HepG2 (cell line): ENCODE measurements around the gene CHIC2. TPM values are rescaled to one million over a fixed set of nuclear protein-coding genes. Genes with fewer than 3 reads are reported as not detected.

Experiments used
- BRF2 ChIP-seq: sonication (generic); formaldehyde crosslinking; IDR thresholded peaks from 2 replicates; pipeline ENCODE4 v1.8.1; 2022; ENCODE audit warnings: mild to moderate bottlenecking, missing genetic modification reagents
- DMTF1 ChIP-seq: sonication (generic); formaldehyde crosslinking; IDR thresholded peaks from 2 replicates; pipeline ENCODE4 v1.4.0; 2020; ENCODE audit warnings: mild to moderate bottlenecking, missing genetic modification reagents
- DNMT3B ChIP-seq: conservative IDR thresholded peaks from 2 replicates; pipeline ENCODE4 v1.6.1; 2016; ENCODE audit warnings: missing biosample characterization, control low read depth
- ISX ChIP-seq: sonication (generic); formaldehyde crosslinking; conservative IDR thresholded peaks from 2 replicates; pipeline ENCODE4 v1.5.0; 2020; ENCODE audit warnings: missing genetic modification reagents
- MAFK ChIP-seq, 2 experiments: IDR thresholded peaks in 1 of 2; conservative IDR thresholded peaks in 1 of 2; 2 replicates each; pipeline ENCODE4 v1.6.1; 2011; ENCODE audit warnings: improper control_type of control experiment in 2 of 2, low read length in 2 of 2
- ONECUT2 ChIP-seq: sonication (generic); formaldehyde crosslinking; IDR thresholded peaks from 2 replicates; pipeline ENCODE4 v1.4.0; 2020; ENCODE audit warnings: missing genetic modification reagents
- ZFP36L1 ChIP-seq: sonication (generic); formaldehyde crosslinking; IDR thresholded peaks from 2 replicates; pipeline ENCODE4 v1.8.0; 2022; ENCODE audit warnings: mild to moderate bottlenecking, missing genetic modification reagents, moderate library complexity
- ZKSCAN1 ChIP-seq: fragments of 150-350 bp; IDR thresholded peaks from 2 replicates; pipeline ENCODE4 v1.6.1; 2014; ENCODE audit warnings: low read length
- ZNF124 ChIP-seq: sonication (generic); formaldehyde crosslinking; IDR thresholded peaks from 2 replicates; pipeline ENCODE4 v1.4.0; 2020; ENCODE audit warnings: missing genetic modification reagents
- ZNF282 ChIP-seq: fragments of 450-650 bp; IDR thresholded peaks from 2 replicates; pipeline ENCODE4 v1.6.1; 2018; ENCODE audit not compliant: partially characterized antibody
- ZNF33A ChIP-seq: sonication (generic); formaldehyde crosslinking; IDR thresholded peaks from 2 replicates; pipeline ENCODE4 v1.5.1; 2020; ENCODE audit warnings: missing genetic modification reagents, mild to moderate bottlenecking, moderate library complexity, borderline replicate concordance
- ZNF564 ChIP-seq: sonication (generic); formaldehyde crosslinking; IDR thresholded peaks from 2 replicates; pipeline ENCODE4 v1.8.1; 2023; ENCODE audit warnings: mild to moderate bottlenecking, missing genetic modification reagents
- ZNF720 ChIP-seq: sonication (generic); formaldehyde crosslinking; IDR thresholded peaks from 2 replicates; pipeline ENCODE4 v1.4.0; 2020; ENCODE audit warnings: missing genetic modification reagents
- ZNF784 ChIP-seq: sonication (generic); formaldehyde crosslinking; IDR thresholded peaks from 2 replicates; pipeline ENCODE4 v1.5.1; 2020; ENCODE audit warnings: missing genetic modification reagents, mild to moderate bottlenecking, borderline replicate concordance
- ZSCAN20 ChIP-seq: sonication (generic); formaldehyde crosslinking; IDR thresholded peaks from 2 replicates; pipeline ENCODE4 v1.4.0; 2020; ENCODE audit warnings: missing genetic modification reagents, mild to moderate bottlenecking, borderline replicate concordance
- polyA plus RNA-seq, 8 experiments: library from polyadenylated mRNA; depleted of rRNA in 3 of 8; stranded (reverse) in 7 of 8; unstranded in 1 of 8; fragments of >200 nt; fragmentation: Illumina TruSeq in 4 of 8; extraction: Trizol in 4 of 8; gene quantifications; 2 replicates each; pipeline versions ENCODE4 v1.2.1 to v1.2.3, GENCODE V29; 2011 to 2016; ENCODE audit warnings: low read depth in 4 of 8, missing spikeins in 1 of 8, mixed read lengths in 1 of 8; ENCODE audit not compliant: insufficient read depth in 1 of 8
- total RNA-seq, 5 experiments: library from RNA; depleted of rRNA; stranded (reverse); fragments of >200 nt; fragmentation: Illumina TruSeq; extraction: Trizol; gene quantifications; 2 replicates each; pipeline ENCODE4 v1.2.3, GENCODE V29; 2016; ENCODE audit warnings: low read depth in 1 of 5
- TF ChIP-seq, protein P1 (sequence below): sonication (generic); formaldehyde crosslinking; IDR thresholded peaks from 2 replicates; pipeline ENCODE4 v1.4.0; 2020; ENCODE audit warnings: missing genetic modification reagents, borderline replicate concordance
- TF ChIP-seq, protein P2 (sequence below): sonication (generic); formaldehyde crosslinking; conservative IDR thresholded peaks from 2 replicates; pipeline ENCODE4 v1.4.0; 2020; ENCODE audit warnings: missing genetic modification reagents
- TF ChIP-seq, protein P3 (sequence below): sonication (generic); formaldehyde crosslinking; IDR thresholded peaks from 2 replicates; pipeline ENCODE4 v1.8.1; 2023; ENCODE audit warnings: missing genetic modification reagents, inconsistent platforms, borderline replicate concordance

Gene CHIC2
- total and polyA plus RNA-seq, 2 of the 13 experiments (the other 11 are each of a cell fraction or from before 2014, with no cell fraction given) = 10.0 to 17.2 TPM

GRCh38 chr4:54064317-54065111, at the start of gene CHIC2 (continued):
- TF ChIP-seq ZNF720 (CRISPR knock-in tag) (no peak), ZNF564 (peak; percentile 30; the same call in 1 of the 2 replicates), ZFP36L1 (CRISPR knock-in tag) (0 out of 2 replicates have a peak, but pooled peaks have one; percentile 35), ISX (CRISPR knock-in tag) (no peak), MAFK (conservative IDR thresholded peaks at IDR 0.05 in 1 of 2, IDR thresholded peaks at IDR 0.05 in 1 of 2; ENCODE audit: low read length in 2 of 2) (no peak), ZNF33A (no peak), BRF2 (CRISPR knock-in tag) (no peak), ZSCAN20 (CRISPR knock-in tag) (0 out of 2 replicates have a peak, but pooled peaks have one; percentile 61), DMTF1 (CRISPR knock-in tag) (no peak), ZKSCAN1 (no peak), ONECUT2 (no peak), ZNF124 (CRISPR knock-in tag) (no peak), ZNF784 (CRISPR knock-in tag) (no peak), ZNF282 (no peak), DNMT3B (no peak)
- TF ChIP-seq, protein P1, sequence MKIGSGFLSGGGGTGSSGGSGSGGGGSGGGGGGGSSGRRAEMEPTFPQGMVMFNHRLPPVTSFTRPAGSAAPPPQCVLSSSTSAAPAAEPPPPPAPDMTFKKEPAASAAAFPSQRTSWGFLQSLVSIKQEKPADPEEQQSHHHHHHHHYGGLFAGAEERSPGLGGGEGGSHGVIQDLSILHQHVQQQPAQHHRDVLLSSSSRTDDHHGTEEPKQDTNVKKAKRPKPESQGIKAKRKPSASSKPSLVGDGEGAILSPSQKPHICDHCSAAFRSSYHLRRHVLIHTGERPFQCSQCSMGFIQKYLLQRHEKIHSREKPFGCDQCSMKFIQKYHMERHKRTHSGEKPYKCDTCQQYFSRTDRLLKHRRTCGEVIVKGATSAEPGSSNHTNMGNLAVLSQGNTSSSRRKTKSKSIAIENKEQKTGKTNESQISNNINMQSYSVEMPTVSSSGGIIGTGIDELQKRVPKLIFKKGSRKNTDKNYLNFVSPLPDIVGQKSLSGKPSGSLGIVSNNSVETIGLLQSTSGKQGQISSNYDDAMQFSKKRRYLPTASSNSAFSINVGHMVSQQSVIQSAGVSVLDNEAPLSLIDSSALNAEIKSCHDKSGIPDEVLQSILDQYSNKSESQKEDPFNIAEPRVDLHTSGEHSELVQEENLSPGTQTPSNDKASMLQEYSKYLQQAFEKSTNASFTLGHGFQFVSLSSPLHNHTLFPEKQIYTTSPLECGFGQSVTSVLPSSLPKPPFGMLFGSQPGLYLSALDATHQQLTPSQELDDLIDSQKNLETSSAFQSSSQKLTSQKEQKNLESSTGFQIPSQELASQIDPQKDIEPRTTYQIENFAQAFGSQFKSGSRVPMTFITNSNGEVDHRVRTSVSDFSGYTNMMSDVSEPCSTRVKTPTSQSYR = no peak
- TF ChIP-seq, protein P2, sequence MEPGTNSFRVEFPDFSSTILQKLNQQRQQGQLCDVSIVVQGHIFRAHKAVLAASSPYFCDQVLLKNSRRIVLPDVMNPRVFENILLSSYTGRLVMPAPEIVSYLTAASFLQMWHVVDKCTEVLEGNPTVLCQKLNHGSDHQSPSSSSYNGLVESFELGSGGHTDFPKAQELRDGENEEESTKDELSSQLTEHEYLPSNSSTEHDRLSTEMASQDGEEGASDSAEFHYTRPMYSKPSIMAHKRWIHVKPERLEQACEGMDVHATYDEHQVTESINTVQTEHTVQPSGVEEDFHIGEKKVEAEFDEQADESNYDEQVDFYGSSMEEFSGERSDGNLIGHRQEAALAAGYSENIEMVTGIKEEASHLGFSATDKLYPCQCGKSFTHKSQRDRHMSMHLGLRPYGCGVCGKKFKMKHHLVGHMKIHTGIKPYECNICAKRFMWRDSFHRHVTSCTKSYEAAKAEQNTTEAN (CRISPR knock-in tag) = no peak
- TF ChIP-seq, protein P3, sequence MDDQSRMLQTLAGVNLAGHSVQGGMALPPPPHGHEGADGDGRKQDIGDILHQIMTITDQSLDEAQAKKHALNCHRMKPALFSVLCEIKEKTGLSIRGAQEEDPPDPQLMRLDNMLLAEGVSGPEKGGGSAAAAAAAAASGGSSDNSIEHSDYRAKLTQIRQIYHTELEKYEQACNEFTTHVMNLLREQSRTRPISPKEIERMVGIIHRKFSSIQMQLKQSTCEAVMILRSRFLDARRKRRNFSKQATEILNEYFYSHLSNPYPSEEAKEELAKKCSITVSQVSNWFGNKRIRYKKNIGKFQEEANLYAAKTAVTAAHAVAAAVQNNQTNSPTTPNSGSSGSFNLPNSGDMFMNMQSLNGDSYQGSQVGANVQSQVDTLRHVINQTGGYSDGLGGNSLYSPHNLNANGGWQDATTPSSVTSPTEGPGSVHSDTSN = no peak
